NCI-H446 treated with DMSO at 0.1 percent for 48 hours (cell line): ENCODE data around the gene SOAT2.
"Not testable (repeated sequence)": the region's sequence is repeated elsewhere in the genome, so short reads cannot be mapped to it uniquely, and the experiment has no call there.

Experiments used
- DNase-seq: peaks from one replicate; lab custom pipeline; 2025; lab: John Stamatoyannopoulos, UW

Gene SOAT2

GRCh38 chr12:53105712-53106439, 2.6 kb downstream of the SOAT2 start:
- no peak for DNase-seq

- DNase-seq = no peak
These were observed 3.8 kb downstream of the SOAT2 start for GRCh38 chr12:53107122-53107521.

- DNase-seq = not testable (repeated sequence)
These were observed 9.1 kb downstream of the SOAT2 start for GRCh38 chr12:53112431-53112830.

GRCh38 chr12:53113136-53113705, 9.9 kb downstream of the SOAT2 start:
- no peak for DNase-seq

GRCh38 chr12:53113951-53114350, 10.7 kb downstream of the SOAT2 start:
- DNase-seq = no peak

- DNase-seq = no peak
These were observed 12.0 kb downstream of the SOAT2 start for GRCh38 chr12:53115112-53115890.

GRCh38 chr12:53115891-53116648, 12.8 kb downstream of the SOAT2 start:
- no peak for DNase-seq

GRCh38 chr12:53118751-53119300, 15.5 kb downstream of the SOAT2 start:
- no peak for DNase-seq

- no peak for DNase-seq
These were observed 17.6 kb downstream of the SOAT2 start for GRCh38 chr12:53120685-53121525.

GRCh38 chr12:53122961-53123468, 19.7 kb downstream of the SOAT2 start:
- DNase-seq = no peak

- no peak for DNase-seq
These were observed 20.5 kb downstream of the SOAT2 start for GRCh38 chr12:53123578-53124351.

GRCh38 chr12:53124352-53124723, 21.1 kb downstream of the SOAT2 start:
- DNase-seq = no peak

GRCh38 chr12:53127169-53127568, 23.9 kb downstream of the SOAT2 start:
- no peak for DNase-seq

- DNase-seq = no peak
These were observed 25.7 kb downstream of the SOAT2 start for GRCh38 chr12:53128780-53129569.

GRCh38 chr12:53131844-53132243, 28.6 kb downstream of the SOAT2 start:
- no peak for DNase-seq

GRCh38 chr12:53133722-53134121, 30.4 kb downstream of the SOAT2 start:
- DNase-seq = no peak

- no peak for DNase-seq
These were observed 40.1 kb downstream of the SOAT2 start for GRCh38 chr12:53143355-53143754.

GRCh38 chr12:53145383-53146260, 42.3 kb downstream of the SOAT2 start:
- no peak for DNase-seq
